GM13977 (cell line): ENCODE data around the gene NAV1.
"Not testable (repeated sequence)": the region's sequence is repeated elsewhere in the genome, so short reads cannot be mapped to it uniquely, and the experiment has no call there.

Source experiments
- DNase-seq: peaks from one replicate; pipeline ENCODE4 v3.0.0; 2012; ENCODE audit warnings: low spot score
- CTCF ChIP-seq: IDR thresholded peaks from 2 replicates; pipeline ENCODE4 v1.5.1; 2012; ENCODE audit warnings: mild to moderate bottlenecking, control low read depth; ENCODE audit not compliant: insufficient read depth; ENCODE audit errors: extremely low read depth, missing control alignments
- in situ Hi-C: fragments of 300-500 bp; cut with MboI; formaldehyde crosslinking; loops from one replicate; pipeline ENCODE4 v1.12.0; 2022; ENCODE audit warnings: low sequenced_read_pairs, low pct_unique_long_range_greater_than_20kb, mixed read lengths, inconsistent platforms; ENCODE audit not compliant: unreplicated experiment

Gene NAV1

GRCh38 chr1:201576914-201577313 lies 38.0 kb downstream of the NAV1 start:
- in situ Hi-C loops = no loop called here
- DNase-seq = no peak
- TF ChIP-seq CTCF = no peak

GRCh38 chr1:201578008-201578888 lies 39.3 kb downstream of the NAV1 start:
- DNase-seq = no peak
- TF ChIP-seq CTCF = no peak
- in situ Hi-C loops = no loop called here

GRCh38 chr1:201581371-201581770 lies 42.4 kb downstream of the NAV1 start:
- DNase-seq, in situ Hi-C loops: not testable (repeated sequence)

GRCh38 chr1:201582705-201583442 lies 43.9 kb downstream of the NAV1 start:
- no peak for TF ChIP-seq CTCF
- no peak for DNase-seq
- in situ Hi-C loops = no loop called here

- in situ Hi-C loops = no loop called here
- TF ChIP-seq CTCF = no peak
- DNase-seq = no peak
Observed at GRCh38 chr1:201583663-201584062, 44.7 kb downstream of the NAV1 start.

GRCh38 chr1:201584471-201585092 lies 45.7 kb downstream of the NAV1 start:
- in situ Hi-C loops = no loop called here
- DNase-seq = no peak
- TF ChIP-seq CTCF = no peak
